ENCODE data around the gene FLAD1.

- TF ChIP-seq CTCF (IDR thresholded peaks at IDR 0.05; ENCODE audit: extremely low read depth in 1 of 2, insufficient read depth in 1 of 2, low read depth in 1 of 2, low read length in 2 of 2) (peak; percentile 35 to 65), EZH2 (IDR thresholded peaks at IDR 0.05; ENCODE audit: borderline replicate concordance, low read depth, low read length, severe bottlenecking) (no peak), POLR2AphosphoS5 (IDR thresholded peaks at IDR 0.05; ENCODE audit: insufficient read depth, low read depth, low read length) (peak; percentile 99), MYC (IDR thresholded peaks at IDR 0.05; ENCODE audit: low read depth, low read length) (no peak), FOS (IDR thresholded peaks at IDR 0.05; ENCODE audit: borderline replicate concordance, insufficient read depth, low read length) (no peak), JUN (IDR thresholded peaks at IDR 0.05; ENCODE audit: borderline replicate concordance, insufficient read depth, insufficient read length, low read depth) (no peak)
Observed at GRCh38 chr1:154961207-154962155, 21.7 kb upstream of the FLAD1 start, which contains the start of gene PYGO2.
